NCI-H128 (cell line): ENCODE measurements around the gene SH3BGR.
"Not testable (repeated sequence)": the region's sequence is repeated elsewhere in the genome, so short reads cannot be mapped to it uniquely, and the experiment has no call there.

ENCODE experiments used
- DNase-seq: peaks from one replicate; lab custom pipeline; 2025; ENCODE audit not compliant: unreplicated experiment; lab: John Stamatoyannopoulos, UW

SH3BGR gene

DNA sequence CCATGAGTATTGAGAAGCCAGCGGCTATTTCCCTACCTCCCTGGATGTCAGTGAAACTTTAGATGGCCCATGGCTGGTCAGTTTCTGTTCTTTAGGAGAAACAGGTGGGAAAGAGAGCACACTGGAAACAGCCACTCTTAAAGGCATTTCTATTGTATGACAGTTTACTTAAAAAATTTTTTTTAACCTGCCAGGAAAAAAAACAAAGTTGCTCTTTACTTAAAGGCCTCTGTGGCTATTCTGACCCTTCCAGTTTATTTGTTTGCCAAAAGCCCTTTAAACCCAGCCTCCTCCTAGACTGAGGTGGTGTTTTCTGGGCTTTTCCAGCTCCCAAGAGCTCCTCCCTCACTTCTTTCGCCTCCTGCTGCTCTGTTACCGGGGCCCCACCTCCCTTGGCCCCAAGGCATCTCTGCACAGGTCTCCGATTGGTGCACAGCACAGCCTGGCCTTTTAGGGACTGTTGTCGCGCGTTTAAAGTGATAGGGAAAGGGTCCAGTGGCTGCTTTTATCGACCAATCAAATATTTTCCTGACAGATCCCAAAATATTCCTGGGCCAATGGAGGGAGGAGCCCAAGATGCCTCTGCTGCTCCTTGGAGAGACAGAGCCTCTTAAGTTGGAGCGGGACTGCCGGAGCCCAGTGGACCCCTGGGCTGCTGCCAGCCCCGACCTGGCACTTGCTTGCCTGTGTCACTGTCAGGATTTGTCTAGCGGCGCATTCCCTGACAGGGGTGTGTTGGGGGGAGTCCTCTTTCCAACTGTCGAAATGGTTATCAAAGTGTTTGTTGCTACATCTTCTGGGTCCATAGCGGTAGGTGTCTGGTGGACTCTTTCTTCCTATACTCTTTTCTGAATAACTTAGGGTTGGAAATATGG, at the start of gene SH3BGR:
SH3BGR (plus strand) TSS at position 639 of the 875 bp plus-strand sequence; CDS start at position 766, 127 bp downstream.
- DNase-seq = no peak

GRCh38 chr21:39406065-39406464, 45.7 kb upstream of the SH3BGR start:
- no peak for DNase-seq

DNA sequence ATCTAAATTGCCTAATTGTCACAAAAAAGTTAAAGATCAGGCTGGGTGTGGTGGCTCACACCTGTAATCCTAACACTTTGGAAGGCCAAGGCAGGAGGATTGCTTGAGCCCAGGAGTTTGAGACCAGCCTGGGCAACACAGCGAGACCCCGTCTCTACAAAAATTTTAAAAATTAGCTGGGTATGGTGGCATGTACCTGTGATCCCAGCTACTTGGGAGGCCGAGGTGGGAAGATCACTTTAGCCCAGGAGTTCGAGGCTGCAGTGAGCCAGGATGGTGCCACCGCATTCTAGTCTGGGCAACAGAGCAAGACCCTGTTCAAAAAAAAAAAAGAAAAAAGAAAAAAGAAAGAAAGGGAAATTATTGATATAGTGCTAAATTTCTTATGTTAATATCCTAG, 32.6 kb upstream of the SH3BGR start:
- DNase-seq = not testable (repeated sequence)

GRCh38 chr21:39422527-39423241, 29.1 kb upstream of the SH3BGR start:
- DNase-seq = no peak

DNA sequence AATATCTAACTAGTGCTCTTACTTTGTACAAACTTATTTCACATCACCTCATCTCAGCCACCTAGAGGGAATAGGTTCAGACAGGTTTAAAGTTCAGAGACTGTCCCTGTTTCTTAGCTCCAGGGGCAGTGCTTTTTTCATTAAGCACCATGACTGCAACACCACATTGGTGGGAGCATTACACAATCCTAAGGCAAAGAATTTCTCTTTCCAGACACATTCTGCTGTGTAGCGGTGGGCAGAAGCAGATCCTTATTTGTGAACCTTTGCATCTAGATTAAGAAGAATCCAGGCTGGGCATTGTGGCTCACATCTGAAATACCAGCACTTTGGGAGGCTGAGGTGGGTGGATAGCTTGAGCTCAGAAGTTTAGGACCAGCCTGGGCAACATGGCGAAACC, 22.3 kb upstream of the SH3BGR start:
- DNase-seq = no peak

GRCh38 chr21:39430016-39430415, 21.8 kb upstream of the SH3BGR start:
- no peak for DNase-seq

DNA sequence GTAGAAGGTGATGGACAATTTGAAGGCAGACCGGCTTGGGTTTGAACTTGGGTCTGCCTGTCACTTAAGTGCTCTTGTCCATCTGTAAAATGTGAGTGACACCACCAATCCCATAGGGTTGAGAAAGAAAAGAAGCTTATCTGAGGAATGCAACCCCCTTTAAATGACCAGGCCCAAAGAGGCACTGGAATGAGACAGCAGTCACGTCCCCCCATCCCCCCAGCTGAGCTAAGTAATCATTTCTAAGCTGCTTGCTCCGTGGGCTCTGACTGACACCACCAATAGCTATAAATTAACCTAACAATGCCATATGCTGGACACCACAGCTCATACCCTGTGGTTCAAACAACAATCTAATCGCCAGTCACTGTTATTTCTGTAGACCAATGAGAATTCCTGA, 21.3 kb upstream of the SH3BGR start:
- DNase-seq = no peak

DNA sequence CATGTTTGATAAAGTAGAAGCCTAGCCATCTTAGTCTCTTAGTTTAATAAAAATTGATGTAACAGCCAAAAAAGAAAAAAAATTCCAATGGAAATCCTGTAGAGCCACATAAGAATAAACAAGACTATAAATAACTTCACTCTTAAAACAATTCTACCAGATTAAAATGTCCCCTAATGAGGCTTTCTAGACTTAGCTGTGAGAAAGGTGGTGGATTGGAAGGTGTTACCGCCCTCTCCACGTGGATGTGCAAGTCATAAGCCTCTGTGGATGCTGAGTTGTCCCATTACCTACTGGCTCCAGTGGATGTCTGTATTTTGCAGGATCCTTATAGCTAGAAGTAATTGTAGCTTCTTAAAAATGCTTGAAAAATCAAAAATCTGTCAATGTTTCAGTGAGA, 20.8 kb upstream of the SH3BGR start:
- no peak for DNase-seq

- no peak for DNase-seq
These were observed 16.8 kb upstream of the SH3BGR start for GRCh38 chr21:39434950-39435349.

DNA sequence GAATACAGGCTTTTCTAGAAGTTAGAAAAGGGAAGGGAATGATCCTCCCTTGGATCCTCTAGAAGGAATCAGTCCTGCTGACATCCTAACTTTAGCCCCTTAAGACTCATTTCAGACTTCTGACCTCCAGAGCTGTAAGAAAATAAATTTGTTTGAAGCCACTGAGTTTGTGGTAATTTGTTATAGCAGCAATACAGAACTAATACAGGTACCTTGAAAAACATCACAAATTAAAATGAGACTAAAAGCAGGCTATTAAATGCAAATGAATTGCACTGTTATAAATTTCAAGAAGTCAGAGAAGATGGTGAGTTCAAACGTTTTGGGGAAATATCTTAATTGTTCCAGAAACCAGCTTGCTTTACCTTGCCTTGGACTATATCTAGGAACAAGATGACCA, 12.5 kb upstream of the SH3BGR start:
- no peak for DNase-seq

DNA sequence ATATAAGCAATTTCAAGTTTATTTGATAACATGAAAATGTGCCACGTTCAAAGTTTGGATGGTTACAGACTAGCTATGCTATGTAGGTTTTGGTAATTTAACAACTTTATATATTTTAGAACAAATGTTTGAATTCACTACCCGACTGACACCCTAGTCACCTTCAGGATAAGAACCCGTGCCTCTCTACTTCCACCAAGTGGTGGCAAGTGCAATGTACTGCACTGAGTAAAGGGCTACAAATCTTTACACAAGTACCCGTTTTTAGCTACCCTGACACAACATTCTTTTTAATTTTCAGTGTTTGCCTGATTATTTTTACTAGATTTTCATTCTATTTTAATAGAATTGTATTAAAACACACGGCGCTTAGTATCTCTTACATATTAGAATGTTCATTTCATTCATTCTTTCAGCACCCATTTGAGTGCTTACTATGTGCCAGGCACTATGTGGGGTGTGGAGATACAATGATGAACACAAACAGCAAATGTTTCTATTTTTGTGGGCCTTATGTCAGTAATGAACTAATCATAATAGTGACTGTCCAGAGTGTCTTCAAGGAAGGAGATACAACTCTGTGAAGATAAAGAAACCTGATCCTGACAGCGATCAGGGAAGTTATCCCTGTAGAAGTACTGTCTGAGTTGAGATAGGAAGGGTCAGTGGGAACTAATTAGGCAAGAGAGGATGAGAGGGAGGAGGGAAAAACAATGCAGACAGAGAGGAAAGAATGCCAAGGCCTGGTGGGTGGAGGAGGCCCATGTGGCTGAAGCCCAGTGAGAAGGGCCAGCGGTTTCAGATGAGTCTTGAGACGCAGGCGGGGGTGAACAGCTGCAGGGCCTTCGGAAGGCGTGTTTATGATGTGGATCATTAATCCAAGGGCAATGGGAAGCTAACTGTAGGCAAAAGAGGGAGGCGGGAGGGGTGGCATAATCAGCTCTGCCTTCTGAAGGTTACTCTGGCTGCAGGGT, 10.0 kb upstream of the SH3BGR start:
- DNase-seq = no peak

- no peak for DNase-seq
These were observed 7.2 kb upstream of the SH3BGR start for GRCh38 chr21:39444421-39445180.

GRCh38 chr21:39445321-39446269, 6.2 kb upstream of the SH3BGR start, which contains the start of gene LCA5L:
Gene LCA5L, minus strand, starts transcription at chr21:39445778. Its CDS starts 17,285 bp downstream, at chr21:39428493.
- DNase-seq = peak; percentile 82

- no peak for DNase-seq
These were observed 4.5 kb upstream of the SH3BGR start for GRCh38 chr21:39447264-39447663.

GRCh38 chr21:39452207-39452969, 618 bp downstream of the SH3BGR start:
- DNase-seq = no peak

DNA sequence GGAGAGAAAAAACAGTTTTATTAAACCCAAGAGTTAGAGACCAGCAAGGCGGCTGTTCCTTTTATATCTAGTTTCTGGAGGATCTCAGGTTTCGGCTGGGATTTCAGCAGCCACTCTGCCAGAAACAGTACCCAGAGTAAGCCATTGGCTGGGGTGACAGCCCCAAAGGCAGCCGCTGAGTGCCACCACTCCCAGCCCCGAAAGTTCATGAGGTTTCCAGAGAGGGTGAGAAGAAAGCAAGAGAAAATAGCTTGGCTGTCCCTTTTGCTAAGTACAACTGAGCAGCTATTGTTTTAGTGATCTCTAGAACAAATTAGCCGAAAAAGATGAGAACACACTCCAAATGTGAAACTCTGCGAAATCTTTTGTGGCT, 1.2 kb downstream of the SH3BGR start:
- no peak for DNase-seq

- DNase-seq = no peak
These were observed 1.9 kb downstream of the SH3BGR start for GRCh38 chr21:39453571-39454179.
